ENCODE measurements around the gene SLC2A1.

The SLC2A1 gene

GRCh38 chr1:42891465-42892138 lies 67.1 kb downstream of the SLC2A1 start:
- H3K36me3 ChIP-seq (ENCODE audit: insufficient read depth, low read length), result no peaks in the 10 kb centered on the region
- no peak overlapping the region for H3K9ac ChIP-seq (ENCODE audit: insufficient read length)
- no peak for TF ChIP-seq POLR2AphosphoS5 (IDR thresholded peaks at IDR 0.05; ENCODE audit: borderline replicate concordance, low read depth, low read length)
- no peak for TF ChIP-seq FOXP2 (optimal IDR thresholded peaks at IDR 0.05; ENCODE audit: control extremely low read depth, extremely low read length, insufficient read depth)
- no peak for TF ChIP-seq EZH2 (IDR thresholded peaks at IDR 0.05)
- H3K9me3 ChIP-seq (ENCODE audit: low read depth, low read length), result no peaks in the 10 kb centered on the region
- no peak overlapping the region for H3K27ac ChIP-seq
- DNase-seq (ENCODE audit: low read depth, low spot score), result no peak
- no peak overlapping the region for H3K4me3 ChIP-seq

GRCh38 chr1:42889264-42889663 lies 69.4 kb downstream of the SLC2A1 start:
- TF ChIP-seq EZH2 (IDR thresholded peaks at IDR 0.05) (no peak), FOXP2 (optimal IDR thresholded peaks at IDR 0.05; ENCODE audit: control extremely low read depth, extremely low read length, insufficient read depth) (no peak), POLR2AphosphoS5 (IDR thresholded peaks at IDR 0.05; ENCODE audit: borderline replicate concordance, low read depth, low read length) (no peak)
- Histone ChIP-seq H3K36me3 (ENCODE audit: insufficient read depth, low read length) (no peaks in the 10 kb centered on the region), H3K4me3 (no peak overlapping the region), H3K27ac (no peak overlapping the region), H3K9me3 (ENCODE audit: low read depth, low read length) (no peaks in the 10 kb centered on the region), H3K9ac (ENCODE audit: insufficient read length) (no peak overlapping the region)
- no peak for DNase-seq (ENCODE audit: low read depth, low spot score)

- Histone ChIP-seq H3K9me3 (ENCODE audit: low read depth, low read length) (no peaks in the 10 kb centered on the region), H3K9ac (ENCODE audit: insufficient read length) (no peak overlapping the region), H3K36me3 (ENCODE audit: insufficient read depth, low read length) (no peaks in the 10 kb centered on the region), H3K4me3 (no peak overlapping the region), H3K27ac (no peak overlapping the region)
- DNase-seq (ENCODE audit: low read depth, low spot score), result no peak
- TF ChIP-seq EZH2 (IDR thresholded peaks at IDR 0.05) (no peak), FOXP2 (optimal IDR thresholded peaks at IDR 0.05; ENCODE audit: control extremely low read depth, extremely low read length, insufficient read depth) (no peak), POLR2AphosphoS5 (IDR thresholded peaks at IDR 0.05; ENCODE audit: borderline replicate concordance, low read depth, low read length) (no peak)
Measured at GRCh38 chr1:42888013-42888633, 70.5 kb downstream of the SLC2A1 start.

- no peak overlapping the region for H3K27ac ChIP-seq
- H3K36me3 ChIP-seq (ENCODE audit: insufficient read depth, low read length), result no peaks in the 10 kb centered on the region
- no peaks in the 10 kb centered on the region for H3K9me3 ChIP-seq (ENCODE audit: low read depth, low read length)
- DNase-seq (ENCODE audit: low read depth, low spot score), result no peak
- no peak overlapping the region for H3K9ac ChIP-seq (ENCODE audit: insufficient read length)
- H3K4me3 ChIP-seq, result no peak overlapping the region
- TF ChIP-seq POLR2AphosphoS5 (IDR thresholded peaks at IDR 0.05; ENCODE audit: borderline replicate concordance, low read depth, low read length), result no peak
- TF ChIP-seq FOXP2 (optimal IDR thresholded peaks at IDR 0.05; ENCODE audit: control extremely low read depth, extremely low read length, insufficient read depth), result no peak
- TF ChIP-seq EZH2 (IDR thresholded peaks at IDR 0.05), result no peak
Measured at GRCh38 chr1:42887366-42887765, 71.3 kb downstream of the SLC2A1 start.

GRCh38 chr1:42886800-42887199 lies 71.9 kb downstream of the SLC2A1 start:
- Histone ChIP-seq H3K36me3 (ENCODE audit: insufficient read depth, low read length) (no peaks in the 10 kb centered on the region), H3K4me3 (no peak overlapping the region), H3K27ac (no peak overlapping the region), H3K9me3 (ENCODE audit: low read depth, low read length) (no peaks in the 10 kb centered on the region), H3K9ac (ENCODE audit: insufficient read length) (no peak overlapping the region)
- no peak for DNase-seq (ENCODE audit: low read depth, low spot score)
- TF ChIP-seq FOXP2 (optimal IDR thresholded peaks at IDR 0.05; ENCODE audit: control extremely low read depth, extremely low read length, insufficient read depth), result no peak
- TF ChIP-seq EZH2 (IDR thresholded peaks at IDR 0.05), result no peak
- no peak for TF ChIP-seq POLR2AphosphoS5 (IDR thresholded peaks at IDR 0.05; ENCODE audit: borderline replicate concordance, low read depth, low read length)

- Histone ChIP-seq H3K9ac (ENCODE audit: insufficient read length) (no peak overlapping the region), H3K9me3 (ENCODE audit: low read depth, low read length) (no peaks in the 10 kb centered on the region), H3K27ac (no peak overlapping the region), H3K4me3 (no peak overlapping the region), H3K36me3 (ENCODE audit: insufficient read depth, low read length) (no peaks in the 10 kb centered on the region)
- TF ChIP-seq POLR2AphosphoS5 (IDR thresholded peaks at IDR 0.05; ENCODE audit: borderline replicate concordance, low read depth, low read length) (no peak), EZH2 (IDR thresholded peaks at IDR 0.05) (no peak), FOXP2 (optimal IDR thresholded peaks at IDR 0.05; ENCODE audit: control extremely low read depth, extremely low read length, insufficient read depth) (no peak)
- no peak for DNase-seq (ENCODE audit: low read depth, low spot score)
Measured at GRCh38 chr1:42886046-42886739, 72.5 kb downstream of the SLC2A1 start.

- no peak overlapping the region for H3K27ac ChIP-seq
- TF ChIP-seq FOXP2 (optimal IDR thresholded peaks at IDR 0.05; ENCODE audit: control extremely low read depth, extremely low read length, insufficient read depth) (no peak), POLR2AphosphoS5 (IDR thresholded peaks at IDR 0.05; ENCODE audit: borderline replicate concordance, low read depth, low read length) (no peak), EZH2 (IDR thresholded peaks at IDR 0.05) (no peak)
- H3K36me3 ChIP-seq (ENCODE audit: insufficient read depth, low read length), result no peaks in the 10 kb centered on the region
- H3K9ac ChIP-seq (ENCODE audit: insufficient read length), result no peak overlapping the region
- H3K4me3 ChIP-seq, result no peak overlapping the region
- DNase-seq (ENCODE audit: low read depth, low spot score), result no peak
- H3K9me3 ChIP-seq (ENCODE audit: low read depth, low read length), result no peaks in the 10 kb centered on the region
Measured at GRCh38 chr1:42880384-42880783, 78.3 kb downstream of the SLC2A1 start.

GRCh38 chr1:42877380-42877779 lies 81.3 kb downstream of the SLC2A1 start:
- Histone ChIP-seq H3K36me3 (ENCODE audit: insufficient read depth, low read length) (no peaks in the 10 kb centered on the region), H3K9ac (ENCODE audit: insufficient read length) (no peak overlapping the region), H3K27ac (no peak overlapping the region), H3K4me3 (no peak overlapping the region), H3K9me3 (ENCODE audit: low read depth, low read length) (no peaks in the 10 kb centered on the region)
- no peak for DNase-seq (ENCODE audit: low read depth, low spot score)
- TF ChIP-seq EZH2 (IDR thresholded peaks at IDR 0.05), result no peak
- TF ChIP-seq FOXP2 (optimal IDR thresholded peaks at IDR 0.05; ENCODE audit: control extremely low read depth, extremely low read length, insufficient read depth), result no peak
- no peak for TF ChIP-seq POLR2AphosphoS5 (IDR thresholded peaks at IDR 0.05; ENCODE audit: borderline replicate concordance, low read depth, low read length)
